HG02610 (cell line): Measurements from ENCODE around the gene KCNT1.
"Not testable (repeated sequence)": the region's sequence is repeated elsewhere in the genome, so short reads cannot be mapped to it uniquely, and the experiment has no call there.

Source experiments
- ATAC-seq: cut with Tn5 transposase; IDR thresholded peaks from one replicate; pipeline ENCODE4 v1.9.1; 2021; ENCODE audit warnings: mild to moderate bottlenecking, moderate library complexity; ENCODE audit not compliant: unreplicated experiment

KCNT1 gene

GRCh38 chr9:135672786-135673185 is 29.2 kb upstream of the KCNT1 start:
- not testable (repeated sequence) for ATAC-seq

- no peak for ATAC-seq
Measured at GRCh38 chr9:135673941-135674340, 28.0 kb upstream of the KCNT1 start.

- no peak for ATAC-seq
Measured at GRCh38 chr9:135674977-135675376, 27.0 kb upstream of the KCNT1 start.

- ATAC-seq: no peak
Measured at GRCh38 chr9:135676891-135677290, 25.1 kb upstream of the KCNT1 start.

- ATAC-seq: no peak
Measured at GRCh38 chr9:135677641-135678168, 24.3 kb upstream of the KCNT1 start.

DNA sequence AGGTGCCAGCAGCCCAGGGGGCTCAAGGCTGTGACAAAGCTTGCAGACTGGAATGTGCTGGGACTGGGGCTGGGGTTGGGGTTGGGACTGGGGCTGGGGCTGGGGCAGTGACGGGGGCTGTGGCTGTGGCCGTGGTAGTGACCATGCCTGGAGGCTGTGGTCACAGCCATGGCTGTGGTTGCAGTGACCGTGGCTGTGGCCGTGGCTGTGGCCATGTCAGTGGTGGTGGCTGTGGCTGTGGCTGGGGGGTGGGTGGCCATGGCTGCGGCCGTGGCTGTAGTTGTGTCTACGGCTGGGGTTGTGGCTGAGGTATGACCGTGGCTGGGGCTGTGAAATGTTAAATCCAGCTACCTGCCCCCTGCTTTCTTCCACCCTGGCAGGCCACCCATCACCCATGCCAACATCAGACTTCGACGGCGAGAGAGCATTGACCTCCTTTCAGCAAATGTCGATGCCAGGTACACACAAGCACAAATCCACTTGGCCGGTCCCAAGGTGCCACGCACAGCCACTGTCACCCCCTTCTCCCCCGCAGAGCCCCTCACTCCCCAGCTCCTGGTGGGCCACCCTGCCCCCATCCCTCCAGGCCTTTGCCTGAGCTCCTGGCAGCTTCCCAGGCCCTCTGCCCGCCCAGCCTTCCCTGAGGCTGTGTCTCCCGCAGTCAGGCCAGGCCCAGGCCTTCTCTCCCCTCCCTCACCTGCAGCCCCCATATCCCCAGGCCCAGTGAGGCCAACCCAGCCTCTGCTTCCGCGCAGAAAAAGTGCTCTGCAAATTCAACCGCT is 23.6 kb upstream of the KCNT1 start:
- ATAC-seq: no peak

DNA sequence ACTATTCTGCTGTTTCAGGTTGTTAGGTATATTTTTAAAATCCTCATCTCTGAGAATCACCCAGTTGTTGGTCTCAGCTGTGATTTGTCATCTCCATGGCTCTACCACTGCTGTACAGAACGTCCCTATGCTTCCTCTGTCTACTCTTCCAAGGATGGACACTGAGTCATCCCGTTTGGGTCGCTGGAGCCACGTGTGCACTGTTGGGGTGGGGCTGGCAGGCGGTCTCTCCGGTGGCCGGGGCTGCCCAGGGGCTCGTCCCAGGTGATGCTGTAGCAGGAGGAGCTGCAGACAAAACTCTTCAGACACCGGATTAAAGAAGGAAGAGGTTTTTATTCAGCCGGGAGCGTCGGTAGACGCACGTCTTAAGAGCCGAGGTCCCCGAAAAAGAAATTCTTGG is 21.9 kb upstream of the KCNT1 start:
- no peak for ATAC-seq

- ATAC-seq: no peak
Measured at GRCh38 chr9:135681161-135681560, 20.8 kb upstream of the KCNT1 start.

DNA sequence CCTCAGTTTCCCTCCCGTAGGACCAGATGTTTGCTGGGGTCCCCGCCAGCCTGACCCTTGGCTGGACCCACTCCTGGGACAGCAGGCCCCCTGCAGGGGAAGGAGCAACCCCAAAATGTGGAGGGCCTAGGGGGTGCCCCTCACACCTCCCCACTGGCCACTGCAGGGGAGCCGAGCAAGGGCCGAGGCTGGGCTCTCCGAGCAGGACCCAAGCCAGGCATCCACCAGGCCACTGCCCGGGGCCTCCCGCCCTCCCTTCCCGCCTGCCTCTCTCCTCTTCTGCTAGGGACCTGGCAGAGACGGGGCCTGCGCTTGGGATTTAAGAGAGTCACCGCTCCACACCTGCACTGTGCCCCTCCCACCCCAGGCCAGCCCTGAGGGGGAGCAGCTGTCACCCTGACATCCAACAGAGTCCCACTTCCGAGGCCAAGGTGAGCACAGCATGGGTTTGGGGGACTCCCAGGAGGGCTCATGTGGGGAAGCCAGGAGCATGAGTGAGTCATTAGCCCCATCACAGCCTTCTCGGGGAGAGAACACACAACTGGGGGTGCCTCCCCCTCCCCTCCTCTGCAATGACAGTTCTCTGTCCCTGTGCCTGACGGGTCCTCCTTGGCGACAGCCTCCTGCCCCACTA is 18.5 kb upstream of the KCNT1 start:
- ATAC-seq: no peak

- no peak for ATAC-seq
Measured at GRCh38 chr9:135684691-135685090, 17.3 kb upstream of the KCNT1 start.

DNA sequence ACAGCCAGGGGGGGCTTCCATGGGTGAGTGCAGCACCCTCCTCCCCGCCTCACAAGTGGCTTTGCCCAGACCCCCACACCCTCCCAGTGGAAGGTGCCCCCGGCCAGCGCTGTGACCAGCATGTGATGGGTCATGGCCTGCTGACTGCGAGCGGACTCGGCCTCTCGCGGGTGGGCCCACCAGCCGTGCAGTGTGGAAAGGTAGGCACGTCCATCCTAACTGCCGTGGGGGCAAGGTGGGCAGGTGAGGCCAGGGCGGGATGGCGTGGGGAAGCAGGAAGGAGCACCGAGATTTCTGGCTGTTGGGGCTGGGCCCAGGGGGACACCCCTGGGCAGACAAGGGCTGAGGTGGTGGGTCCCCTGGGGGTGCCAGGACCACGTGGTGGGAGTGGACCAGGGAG is 14.8 kb upstream of the KCNT1 start:
- no peak for ATAC-seq

DNA sequence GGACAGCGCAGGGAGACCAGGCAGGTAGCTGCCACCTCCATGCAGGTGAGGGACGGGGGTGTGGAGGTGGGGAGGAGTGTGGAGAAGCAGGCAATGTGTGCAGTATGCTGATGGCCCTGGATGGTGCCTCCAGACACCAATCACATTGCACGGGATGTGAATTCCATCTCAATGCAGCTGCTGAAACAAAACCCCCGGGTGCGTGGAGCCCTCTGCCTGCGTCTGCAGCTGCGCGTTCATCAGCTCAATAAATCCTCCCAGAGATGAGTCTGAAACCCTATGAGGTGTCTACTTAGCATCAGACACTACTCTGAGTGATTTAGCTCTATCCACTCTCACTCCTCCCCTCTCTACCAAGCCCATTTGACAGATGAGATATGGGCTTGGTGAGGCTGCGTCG is 13.0 kb upstream of the KCNT1 start:
- no peak for ATAC-seq

DNA sequence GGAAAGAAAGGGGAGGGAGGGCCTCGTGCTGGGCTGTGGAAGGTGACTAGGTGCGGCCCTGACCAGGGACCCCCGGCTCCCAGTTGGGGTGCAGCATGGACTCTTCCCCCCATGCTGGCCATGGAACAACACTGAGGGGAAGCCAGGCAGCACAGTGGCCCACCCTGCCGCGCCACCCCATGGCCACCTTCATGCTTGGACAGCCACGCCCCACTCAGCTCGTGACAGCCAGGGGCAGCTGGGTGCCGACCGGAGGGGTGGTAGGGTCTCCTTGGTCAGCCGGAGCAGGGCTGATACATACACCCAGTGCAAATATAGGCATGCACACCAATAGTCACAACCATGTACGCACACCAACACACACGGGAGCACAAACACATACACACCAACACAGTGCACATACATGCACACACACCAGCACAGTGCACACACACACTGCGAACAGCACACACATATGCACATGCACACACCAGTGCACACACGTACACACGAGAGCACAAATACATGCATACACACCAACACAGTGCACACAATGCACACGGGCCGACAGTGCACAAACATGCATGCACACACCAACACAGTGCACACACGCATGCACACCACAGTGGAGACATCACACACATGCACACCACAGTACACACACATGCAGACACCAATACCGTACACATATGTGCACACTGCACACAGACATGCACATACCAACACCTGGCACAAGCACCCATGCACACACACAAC is 11.0 kb upstream of the KCNT1 start:
- ATAC-seq: no peak

DNA sequence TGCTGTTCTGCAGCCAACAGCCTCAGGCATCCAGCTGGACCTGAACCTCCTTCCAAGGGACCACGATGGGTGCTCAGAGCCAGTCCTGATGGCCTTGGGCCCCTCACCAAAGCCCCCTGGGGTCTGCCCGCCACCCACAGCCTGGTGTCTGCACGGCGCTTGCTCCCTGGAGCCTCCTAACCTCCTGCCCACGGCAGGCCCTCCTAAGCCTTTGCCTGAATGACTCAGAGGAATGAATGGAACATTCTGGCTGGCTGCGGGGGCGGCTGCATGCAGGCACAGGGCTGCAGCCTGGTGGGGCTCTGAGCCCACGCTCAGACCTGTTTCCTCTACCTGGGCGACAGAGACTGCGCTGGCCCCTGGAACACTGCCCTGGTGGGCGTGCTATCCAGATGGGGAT is 9.6 kb upstream of the KCNT1 start:
- ATAC-seq: no peak

DNA sequence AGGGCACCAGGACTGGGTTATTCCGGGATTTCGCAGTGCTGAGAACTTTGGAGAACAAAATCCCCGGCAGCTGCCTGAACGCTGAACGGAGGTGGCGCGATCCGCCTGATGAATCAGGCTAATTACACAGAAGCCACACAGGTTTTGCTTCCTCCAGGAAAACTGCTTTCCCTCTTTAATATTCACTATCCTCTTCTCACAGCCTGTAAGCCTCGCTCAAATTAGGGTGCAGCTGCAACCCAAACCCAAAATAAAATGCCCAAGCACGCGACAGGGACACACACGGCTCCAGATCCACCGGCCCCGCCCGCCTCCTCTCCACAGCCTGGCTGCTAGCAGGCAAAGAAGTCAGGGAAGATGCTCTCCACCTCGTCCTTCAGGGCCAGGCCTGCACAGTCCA is 8.7 kb upstream of the KCNT1 start:
- ATAC-seq: no peak

DNA sequence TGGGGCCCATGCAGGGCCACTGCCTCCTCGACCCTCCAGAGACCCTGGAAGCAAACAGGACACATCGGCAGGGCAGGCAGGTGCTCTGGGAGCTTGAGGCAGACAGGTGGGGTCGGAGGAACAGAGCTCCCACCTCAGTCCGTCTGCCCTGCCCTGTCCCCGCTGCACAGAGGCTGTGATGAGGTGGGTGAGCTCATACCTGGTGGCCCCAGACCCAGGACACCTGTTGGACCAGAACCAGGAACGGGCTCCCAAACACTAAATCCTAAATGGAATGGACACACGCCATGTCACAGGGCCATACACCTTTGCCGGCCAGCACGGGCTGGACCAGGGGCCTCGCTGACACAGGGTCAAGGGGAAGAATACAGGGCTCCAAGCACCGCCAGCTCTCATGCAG is 8.2 kb upstream of the KCNT1 start:
- no peak for ATAC-seq

- no peak for ATAC-seq
Measured at GRCh38 chr9:135694414-135694813, 7.6 kb upstream of the KCNT1 start.

DNA sequence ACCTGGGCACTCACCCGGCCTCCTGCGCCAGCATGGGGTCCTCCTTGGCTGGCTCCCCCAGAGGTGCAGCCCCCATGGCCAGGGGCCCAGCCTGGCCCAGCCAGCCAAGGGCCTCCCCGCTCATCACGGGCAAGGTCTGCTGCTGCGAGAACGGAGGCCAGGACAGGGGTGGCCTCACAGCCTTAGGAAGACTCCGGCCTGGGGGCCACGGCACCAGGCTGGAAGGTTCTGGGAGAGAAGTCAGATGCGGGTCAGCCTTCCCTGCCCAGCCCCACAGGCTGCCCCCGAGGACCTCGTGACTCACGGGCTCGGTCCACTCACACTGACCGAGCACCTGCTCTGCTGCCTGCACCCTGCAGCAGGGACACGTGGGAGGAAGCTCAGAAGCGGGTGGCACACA is 6.9 kb upstream of the KCNT1 start:
- ATAC-seq: no peak

DNA sequence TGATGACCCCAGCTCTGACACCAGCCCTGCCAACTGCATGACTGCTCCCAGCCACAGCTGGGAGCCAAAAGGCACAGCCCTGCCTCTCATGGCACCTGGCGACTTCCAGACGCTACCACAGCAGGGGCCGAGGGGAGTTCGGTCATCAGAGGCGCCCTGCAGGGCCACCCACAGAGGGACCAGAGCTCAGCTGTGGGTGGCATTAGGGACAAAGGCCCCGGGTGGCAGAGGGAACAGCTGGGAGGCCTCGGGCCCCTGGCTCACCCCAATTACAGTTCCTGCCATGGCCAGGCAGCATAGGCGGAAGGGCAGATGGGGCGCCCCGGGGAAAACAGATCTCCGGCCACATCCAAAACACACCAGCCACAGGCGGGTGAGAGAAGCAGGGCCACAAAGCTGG is 6.3 kb upstream of the KCNT1 start:
- no peak for ATAC-seq

- ATAC-seq: no peak
Measured at GRCh38 chr9:135696446-135696845, 5.5 kb upstream of the KCNT1 start.

DNA sequence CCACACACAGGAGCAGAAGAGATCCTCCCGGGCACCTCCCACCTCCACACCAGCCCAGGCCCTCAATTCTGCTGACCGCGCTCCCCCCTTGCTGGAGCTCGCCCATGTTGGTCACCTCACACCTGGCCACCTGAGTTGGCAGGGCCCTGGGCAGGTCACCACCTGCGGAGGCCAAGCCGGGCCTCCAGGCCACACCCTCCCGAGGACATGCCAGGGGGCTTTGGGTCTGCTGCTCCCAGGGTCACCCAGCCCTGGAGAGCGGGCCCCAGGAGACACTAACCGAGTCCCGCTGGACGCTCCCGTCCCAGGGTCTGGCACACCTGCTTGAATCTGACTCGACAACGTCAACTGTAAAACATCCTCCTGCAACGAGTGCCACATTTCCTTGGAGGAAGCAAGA is 4.8 kb upstream of the KCNT1 start:
- ATAC-seq: no peak

- no peak for ATAC-seq
Measured at GRCh38 chr9:135698236-135698635, 3.7 kb upstream of the KCNT1 start.
